ENCODE results near the gene DNAH11.

Gene DNAH11

GRCh38 chr7:21778953-21779352, 236.1 kb downstream of the DNAH11 start:
- Mint-ChIP-seq H3K4me1 (peaks cover 4% of the 10 kb centered on the region), H3K27ac (no peak overlapping the region), H3K36me3 (ENCODE audit: low read depth) (no peaks in the 10 kb centered on the region), H3K4me3 (no peak overlapping the region), H3K27me3 (ENCODE audit: low read depth) (no peaks in the 10 kb centered on the region), H3K9me3 (no peaks in the 10 kb centered on the region)
- TF ChIP-seq CTCF (IDR thresholded peaks at IDR 0.05; ENCODE audit: unreplicated experiment in 3 of 3): no peak

- TF ChIP-seq CTCF (IDR thresholded peaks at IDR 0.05; ENCODE audit: unreplicated experiment in 3 of 3): no peak
- Mint-ChIP-seq H3K9me3 (no peaks in the 10 kb centered on the region), H3K27me3 (ENCODE audit: low read depth) (no peaks in the 10 kb centered on the region), H3K4me1 (peaks cover 10% of the 10 kb centered on the region), H3K36me3 (ENCODE audit: low read depth) (no peaks in the 10 kb centered on the region), H3K27ac (no peak overlapping the region), H3K4me3 (no peak overlapping the region)
Measured at GRCh38 chr7:21782996-21783395, 240.2 kb downstream of the DNAH11 start.

GRCh38 chr7:21784989-21785388, 242.2 kb downstream of the DNAH11 start:
- Mint-ChIP-seq H3K4me1 (peaks cover 10% of the 10 kb centered on the region), H3K36me3 (ENCODE audit: low read depth) (no peaks in the 10 kb centered on the region), H3K27me3 (ENCODE audit: low read depth) (no peaks in the 10 kb centered on the region), H3K9me3 (no peaks in the 10 kb centered on the region), H3K27ac (no peak overlapping the region), H3K4me3 (no peak overlapping the region)
- no peak for TF ChIP-seq CTCF (IDR thresholded peaks at IDR 0.05; ENCODE audit: unreplicated experiment in 3 of 3)

GRCh38 chr7:21805791-21806190, 263.0 kb downstream of the DNAH11 start:
- no peaks in the 10 kb centered on the region for H3K36me3 Mint-ChIP-seq (ENCODE audit: low read depth)
- H3K27me3 Mint-ChIP-seq (ENCODE audit: low read depth): peaks cover 6% of the 10 kb centered on the region
- H3K4me3 Mint-ChIP-seq: no peak overlapping the region
- peaks cover 15% of the 10 kb centered on the region for H3K4me1 Mint-ChIP-seq
- no peaks in the 10 kb centered on the region for H3K9me3 Mint-ChIP-seq
- no peak for TF ChIP-seq CTCF (IDR thresholded peaks at IDR 0.05; ENCODE audit: unreplicated experiment in 3 of 3)
- H3K27ac Mint-ChIP-seq: no peak overlapping the region

- no peak for TF ChIP-seq CTCF (IDR thresholded peaks at IDR 0.05; ENCODE audit: unreplicated experiment in 3 of 3)
- Mint-ChIP-seq H3K27me3 (ENCODE audit: low read depth) (peaks cover 6% of the 10 kb centered on the region), H3K4me3 (no peak overlapping the region), H3K9me3 (no peaks in the 10 kb centered on the region), H3K4me1 (peaks cover 9% of the 10 kb centered on the region), H3K36me3 (ENCODE audit: low read depth) (no peaks in the 10 kb centered on the region), H3K27ac (no peak overlapping the region)
Measured at GRCh38 chr7:21806388-21806787, 263.5 kb downstream of the DNAH11 start.

- H3K9me3 Mint-ChIP-seq: peaks cover 3% of the 10 kb centered on the region
- no peak overlapping the region for H3K4me3 Mint-ChIP-seq
- no peak for TF ChIP-seq CTCF (IDR thresholded peaks at IDR 0.05; ENCODE audit: unreplicated experiment in 3 of 3)
- H3K4me1 Mint-ChIP-seq: peaks cover 6% of the 10 kb centered on the region
- H3K36me3 Mint-ChIP-seq (ENCODE audit: low read depth): no peaks in the 10 kb centered on the region
- no peaks in the 10 kb centered on the region for H3K27me3 Mint-ChIP-seq (ENCODE audit: low read depth)
- H3K27ac Mint-ChIP-seq: no peak overlapping the region
Measured at GRCh38 chr7:21819048-21819447, 276.2 kb downstream of the DNAH11 start.

All from nephron (organoid).